HL-60/S4 (cell line): ENCODE data around the gene CRMP1.
"Not testable (repeated sequence)": the region's sequence is repeated elsewhere in the genome, so short reads cannot be mapped to it uniquely, and the experiment has no call there.

Source experiments
- in situ Hi-C: fragments of 300-500 bp; cut with MboI; formaldehyde crosslinking; loops from 2 replicates; pipeline ENCODE4 v1.14.3; 2022; ENCODE audit warnings: low sequenced_read_pairs

The CRMP1 gene

DNA sequence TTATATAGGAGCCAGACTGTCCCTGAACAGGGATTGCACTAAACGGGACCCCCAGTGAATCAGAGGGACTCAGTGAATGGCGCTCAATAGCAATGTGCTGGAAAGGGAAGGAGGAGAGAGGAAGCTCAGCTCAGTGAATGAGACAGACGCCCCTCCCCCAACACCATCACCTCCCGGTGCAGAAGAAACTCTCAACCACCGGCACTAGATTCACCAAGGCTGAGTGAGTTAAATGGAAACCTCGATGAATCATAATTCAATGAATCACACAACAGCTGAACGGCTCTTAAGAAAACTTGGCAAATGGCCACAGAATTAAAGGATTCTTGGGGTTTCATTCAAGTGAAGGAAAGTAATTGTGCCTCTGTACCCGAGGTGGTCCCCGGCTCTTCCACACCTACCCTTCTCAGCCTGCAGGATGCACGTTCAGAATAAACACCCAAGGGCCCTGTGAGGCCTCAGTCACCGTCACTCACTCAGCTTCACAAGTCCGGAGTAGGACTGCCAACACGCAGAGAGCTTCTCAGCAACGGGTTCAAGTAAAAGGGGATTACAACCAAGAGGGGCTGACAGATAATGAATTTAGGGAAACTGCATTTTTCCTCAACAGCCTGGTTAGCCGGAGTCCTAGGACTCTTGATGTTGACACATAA lies 29.3 kb downstream of the CRMP1 start:
- in situ Hi-C loops: no loop called here

DNA sequence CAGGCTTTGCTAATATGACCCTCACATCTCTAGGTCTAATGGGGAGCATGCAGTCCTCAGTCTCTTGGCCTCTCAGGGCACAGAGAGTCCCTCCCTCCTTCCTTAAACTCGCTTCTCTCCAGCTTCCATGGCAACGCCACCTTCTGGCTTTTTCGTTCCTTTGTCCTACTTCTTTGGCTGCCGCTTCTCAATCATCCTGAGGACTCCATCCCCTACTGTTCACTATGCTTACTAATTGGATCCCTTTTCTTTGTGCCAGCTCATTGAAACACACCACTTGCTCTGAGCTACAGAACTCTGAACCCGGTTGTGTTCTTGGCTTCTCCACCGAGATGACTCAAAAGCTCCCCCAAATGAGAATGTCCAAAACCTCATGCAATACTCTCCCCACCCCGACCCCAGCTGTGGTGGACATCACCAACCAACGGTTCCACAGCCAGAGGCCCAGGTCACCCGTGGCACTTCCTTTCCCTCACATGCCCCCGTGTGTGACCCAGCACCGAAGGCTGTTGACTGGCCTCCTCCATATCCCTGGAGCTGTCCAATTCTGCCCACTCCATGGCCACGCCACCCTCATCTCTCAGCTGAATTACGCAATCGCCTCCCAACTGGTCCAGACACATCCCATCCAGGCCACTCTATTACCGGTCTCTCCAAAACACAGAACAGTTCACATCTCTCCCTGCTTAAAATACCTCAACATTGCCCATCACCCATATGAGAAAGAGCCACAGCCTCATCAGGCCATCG lies 34.7 kb downstream of the CRMP1 start:
- in situ Hi-C loops: no loop called here

DNA sequence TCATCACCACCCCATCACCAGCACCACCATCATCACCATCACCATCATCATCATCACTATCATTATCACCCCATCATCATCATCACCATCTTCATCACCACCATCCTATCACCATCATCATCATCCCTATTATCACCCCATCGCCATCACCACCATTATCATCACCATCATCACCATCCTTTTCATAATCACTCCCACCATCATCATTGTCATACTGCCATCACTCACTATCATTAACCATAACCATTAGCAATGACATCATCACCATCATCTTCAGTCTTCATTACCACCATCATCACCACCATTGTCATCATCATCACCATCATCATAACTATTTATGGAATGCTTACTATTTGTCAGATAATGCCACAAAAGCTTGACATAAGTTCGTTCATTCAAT lies 35.7 kb downstream of the CRMP1 start:
- in situ Hi-C loops: no loop called here

DNA sequence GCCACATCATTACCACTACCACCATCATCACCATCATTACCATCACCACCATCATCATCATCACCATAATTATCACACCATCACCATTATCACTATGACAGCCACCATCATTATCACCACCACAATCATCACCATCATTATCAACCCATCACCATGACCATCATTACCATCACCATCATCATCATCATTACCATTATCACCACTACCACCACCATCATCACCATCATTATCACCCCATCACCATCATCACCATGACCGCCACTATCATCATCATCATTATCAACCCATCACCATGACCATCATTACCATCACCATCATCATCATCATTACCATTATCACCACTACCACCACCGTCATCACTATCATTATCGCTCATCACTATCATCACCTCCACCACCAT lies 36.5 kb downstream of the CRMP1 start:
- in situ Hi-C loops: not testable (repeated sequence)

DNA sequence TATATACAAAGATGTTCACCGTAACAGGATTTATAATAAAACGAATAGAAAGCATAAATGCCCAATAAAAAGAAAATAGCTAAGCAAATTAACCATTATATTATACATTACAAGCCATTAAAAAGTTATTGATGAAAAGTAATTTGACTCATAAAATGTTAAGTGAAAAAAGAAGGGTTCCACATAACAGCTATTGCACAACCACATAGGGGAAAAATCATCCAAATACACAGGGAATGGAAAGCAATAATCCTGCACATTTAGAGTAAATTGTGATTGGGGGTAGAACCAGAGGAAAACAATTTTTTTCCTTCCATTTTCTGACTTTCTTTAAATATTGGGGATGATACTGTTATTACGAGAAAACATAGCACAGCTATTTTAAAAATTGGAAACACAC lies 38.0 kb downstream of the CRMP1 start:
- in situ Hi-C loops: no loop called here

DNA sequence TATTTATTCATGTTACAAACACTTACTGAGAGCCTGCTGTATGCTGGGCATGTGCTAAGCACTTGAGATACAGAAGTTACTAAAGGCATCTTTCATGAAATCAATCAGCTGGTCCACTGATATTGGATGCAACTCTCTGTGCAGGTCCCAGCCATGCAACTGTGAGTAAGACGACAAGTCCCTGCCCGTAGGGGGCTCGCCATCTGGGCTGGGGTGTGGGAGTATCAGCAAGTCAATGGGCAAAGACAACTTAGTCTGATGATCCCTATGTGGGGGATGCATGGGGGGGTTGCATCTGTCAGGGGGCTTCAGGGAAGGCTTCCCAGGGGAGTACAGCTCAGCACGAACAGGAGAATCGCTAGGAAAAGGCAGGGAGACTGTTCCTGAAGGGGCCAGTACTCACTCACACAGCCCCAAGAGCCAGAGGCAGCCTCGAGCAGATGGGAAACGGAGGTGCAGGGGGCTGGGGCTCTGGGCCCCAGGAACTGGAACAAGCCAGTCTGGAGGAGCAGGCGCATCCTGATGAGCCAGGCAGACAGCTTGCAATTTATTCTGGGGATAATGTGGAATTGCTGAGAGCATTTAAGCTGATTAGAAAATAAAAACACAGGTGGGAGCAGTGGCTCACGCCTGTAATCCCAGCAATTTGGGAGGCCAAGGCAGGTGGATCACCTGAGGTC lies 40.2 kb downstream of the CRMP1 start:
- in situ Hi-C loops: no loop called here

GRCh38 chr4:5851637-5852301 lies 41.1 kb downstream of the CRMP1 start:
- in situ Hi-C loops: no loop called here

DNA sequence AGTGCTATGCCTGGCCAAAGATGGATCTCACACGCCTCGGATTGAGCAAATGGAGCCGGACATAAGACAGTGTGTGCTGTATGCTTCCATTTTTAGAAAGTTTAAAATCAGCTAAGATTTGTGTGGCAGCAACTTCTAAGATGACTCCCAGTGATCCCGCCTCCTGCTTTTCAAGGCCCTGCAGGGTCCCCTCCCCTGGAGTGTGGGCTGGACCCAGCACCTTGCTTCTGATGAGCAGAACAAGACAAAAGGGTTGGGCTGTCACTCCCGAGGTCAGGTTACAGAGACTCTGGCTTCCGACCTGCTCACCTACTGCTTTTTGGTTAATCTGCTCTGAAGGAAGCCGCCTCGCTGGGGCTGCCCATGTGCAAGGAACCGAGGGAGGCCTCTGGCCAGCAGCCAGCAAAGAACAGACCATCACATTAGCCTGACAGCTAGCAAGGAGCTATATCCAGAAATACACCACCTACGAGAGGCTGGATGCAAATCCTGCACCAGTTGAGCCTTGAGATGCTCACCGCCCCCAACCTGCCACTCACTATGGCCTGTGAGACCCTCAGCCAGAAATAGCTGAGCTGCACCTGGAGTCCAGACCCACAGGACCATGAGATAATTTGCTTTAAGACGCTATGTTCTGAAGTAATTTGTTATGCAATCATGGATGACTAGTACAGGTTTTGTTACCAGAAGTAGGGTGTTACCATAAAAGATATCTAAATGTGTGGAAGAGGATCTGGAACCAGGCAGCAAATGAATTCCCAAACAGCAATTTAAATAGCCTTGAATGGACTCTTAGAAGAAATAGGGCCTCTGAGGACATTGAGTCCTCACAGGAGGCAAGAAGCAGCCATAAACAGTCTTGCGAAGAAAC lies 47.6 kb downstream of the CRMP1 start:
- in situ Hi-C loops: no loop called here

- in situ Hi-C loops: no loop called here
Observed at GRCh38 chr4:5843573-5844530, 49.0 kb downstream of the CRMP1 start.

DNA sequence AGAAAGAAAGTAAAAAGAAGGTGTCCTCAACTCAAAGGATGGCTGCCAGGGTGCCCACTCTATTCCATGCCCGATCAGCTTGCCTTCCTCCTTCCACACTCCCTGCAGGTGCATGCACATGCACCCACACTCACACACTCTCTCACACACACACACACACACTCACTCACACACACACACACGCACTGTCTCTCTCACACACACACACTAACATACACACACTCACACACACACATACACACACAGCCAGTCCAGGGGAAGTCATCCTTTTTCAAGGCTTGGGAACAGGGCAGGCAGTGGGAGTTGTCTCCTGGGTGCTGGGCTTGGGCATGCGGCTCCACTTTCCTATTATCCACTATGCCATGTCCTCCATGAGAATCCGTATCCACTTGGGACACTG lies 50.4 kb downstream of the CRMP1 start:
- in situ Hi-C loops: no loop called here

- in situ Hi-C loops: no loop called here
Observed at GRCh38 chr4:5839751-5840674, 52.9 kb downstream of the CRMP1 start.

GRCh38 chr4:5839332-5839731 lies 53.6 kb downstream of the CRMP1 start:
- in situ Hi-C loops: no loop called here

DNA sequence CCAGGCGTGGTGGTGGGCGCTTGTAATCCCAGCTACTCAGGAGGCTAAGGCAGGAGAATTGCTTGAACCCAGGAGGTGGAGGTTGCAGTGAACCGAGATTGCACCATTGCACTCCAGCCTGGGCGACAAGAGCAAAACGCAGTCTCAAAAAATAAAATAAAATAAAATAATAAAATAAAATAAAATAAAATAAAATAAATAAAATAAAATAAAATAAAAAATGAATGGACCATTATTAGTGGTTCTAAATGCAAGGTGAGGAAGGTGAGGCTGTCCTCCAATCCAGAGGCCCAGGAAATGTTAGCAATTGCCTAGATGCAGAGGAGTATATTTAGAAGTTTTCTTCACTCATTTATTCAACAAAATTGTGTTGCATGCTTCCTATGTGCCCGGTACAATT lies 55.4 kb downstream of the CRMP1 start:
- in situ Hi-C loops: not testable (repeated sequence)

- in situ Hi-C loops: no loop called here
Observed at GRCh38 chr4:5836943-5837342, 55.9 kb downstream of the CRMP1 start.

GRCh38 chr4:5828005-5828391 lies 64.9 kb downstream of the CRMP1 start:
- in situ Hi-C loops: no loop called here

- in situ Hi-C loops: no loop called here
Observed at GRCh38 chr4:5827108-5828004, 65.5 kb downstream of the CRMP1 start.

GRCh38 chr4:5826437-5827107 lies 66.3 kb downstream of the CRMP1 start:
- in situ Hi-C loops: no loop called here
